Measurements from ENCODE around the gene DLGAP1. TPM values are rescaled to one million over a fixed set of nuclear protein-coding genes. Genes with fewer than 3 reads are reported as not detected.

Gene DLGAP1
- total RNA-seq, 1 experiment from 2014 or later, result not detected

GRCh38 chr18:3667255-3668137 lies 787.6 kb downstream of the DLGAP1 start:
- intact Hi-C loops (cut with micrococcal nuclease), result loop anchor here (5.0 kb wide), 1 partner anchor 735 kb away; no protein-coding TSS in a partner anchor
- H3K9me3 Mint-ChIP-seq (ENCODE audit: unreplicated experiment), result no peaks in the 10 kb centered on the region
- H3K36me3 Mint-ChIP-seq (ENCODE audit: insufficient read depth, unreplicated experiment), result no peaks in the 10 kb centered on the region
- ChIA-PET CTCF (interaction anchor here (0.6 to 5.5 kb wide), 32 partner anchors 7 to 734 kb away, joined by 3 to 106 read pairs (median 12); no protein-coding TSS in a partner anchor), POLR2A (interaction anchor here (1.5 to 5.9 kb wide), 15 partner anchors 16 to 417 kb away, joined by 3 to 127 read pairs (median 10); partner anchors contain the start of gene TGIF1)
- no peak for TF ChIP-seq CTCF (IDR thresholded peaks at IDR 0.05; ENCODE audit: unreplicated experiment)
- peaks cover 15% of the 10 kb centered on the region for H3K4me1 Mint-ChIP-seq (ENCODE audit: insufficient read depth, unreplicated experiment)
- H3K27me3 Mint-ChIP-seq (ENCODE audit: insufficient read depth, unreplicated experiment), result no peaks in the 10 kb centered on the region
- no TSS peak for BruUV-seq (replicated peaks)
- H3K4me3 Mint-ChIP-seq (ENCODE audit: unreplicated experiment), result no peak overlapping the region
- H3K27ac Mint-ChIP-seq (ENCODE audit: low read depth, unreplicated experiment), result no peak overlapping the region
- no peak for DNase-seq (ENCODE audit: unreplicated experiment)

GRCh38 chr18:3666526-3667254 lies 788.4 kb downstream of the DLGAP1 start:
- ChIA-PET POLR2A (interaction anchor here (0.7 to 5.9 kb wide), 30 partner anchors 8 to 421 kb away, joined by 3 to 127 read pairs (median 8); partner anchors contain the start of genes MYL12A, MYL12B and TGIF1), CTCF (interaction anchor here (0.5 to 5.5 kb wide), 61 partner anchors 8 to 733 kb away, joined by 3 to 106 read pairs (median 5); no protein-coding TSS in a partner anchor)
- Mint-ChIP-seq H3K36me3 (ENCODE audit: insufficient read depth, unreplicated experiment) (no peaks in the 10 kb centered on the region), H3K4me1 (ENCODE audit: insufficient read depth, unreplicated experiment) (peaks cover 15% of the 10 kb centered on the region), H3K27me3 (ENCODE audit: insufficient read depth, unreplicated experiment) (no peaks in the 10 kb centered on the region), H3K4me3 (ENCODE audit: unreplicated experiment) (no peak overlapping the region), H3K9me3 (ENCODE audit: unreplicated experiment) (no peaks in the 10 kb centered on the region), H3K27ac (ENCODE audit: low read depth, unreplicated experiment) (no peak overlapping the region)
- intact Hi-C loops (cut with micrococcal nuclease), result loop anchor here (1.0 to 5.0 kb wide), 6 partner anchors 42 to 734 kb away; no protein-coding TSS in a partner anchor
- TF ChIP-seq CTCF (IDR thresholded peaks at IDR 0.05; ENCODE audit: unreplicated experiment), result no peak
- no peak for DNase-seq (ENCODE audit: unreplicated experiment)
- no TSS peak for BruUV-seq (replicated peaks)

GRCh38 chr18:3665780-3666525 lies 789.2 kb downstream of the DLGAP1 start:
- TF ChIP-seq CTCF (IDR thresholded peaks at IDR 0.05; ENCODE audit: unreplicated experiment), result peak; percentile 91
- peak overlapping the region; percentile 72 for H3K27ac Mint-ChIP-seq (ENCODE audit: low read depth, unreplicated experiment)
- POLR2A ChIA-PET, result interaction anchor here (0.7 to 5.9 kb wide), 34 partner anchors 8 to 420 kb away, joined by 3 to 127 read pairs (median 7); partner anchors contain the start of genes MYL12A, MYL12B and TGIF1
- no peaks in the 10 kb centered on the region for H3K27me3 Mint-ChIP-seq (ENCODE audit: insufficient read depth, unreplicated experiment)
- CTCF ChIA-PET, result interaction anchor here (0.5 to 5.5 kb wide), 69 partner anchors 9 to 732 kb away, joined by 3 to 106 read pairs (median 5); partner anchors contain the start of gene MYL12A
- BruUV-seq (replicated peaks), result TSS peak; percentile 82
- H3K4me1 Mint-ChIP-seq (ENCODE audit: insufficient read depth, unreplicated experiment), result peaks cover 15% of the 10 kb centered on the region
- intact Hi-C loops (cut with micrococcal nuclease), result loop anchor here (1.0 to 5.0 kb wide), 6 partner anchors 42 to 734 kb away; no protein-coding TSS in a partner anchor
- peak; percentile 91 for DNase-seq (ENCODE audit: unreplicated experiment)
- no peaks in the 10 kb centered on the region for H3K36me3 Mint-ChIP-seq (ENCODE audit: insufficient read depth, unreplicated experiment)
- H3K4me3 Mint-ChIP-seq (ENCODE audit: unreplicated experiment), result no peak overlapping the region
- no peaks in the 10 kb centered on the region for H3K9me3 Mint-ChIP-seq (ENCODE audit: unreplicated experiment)
